Measurements from ENCODE around the gene HNMT.

The HNMT gene

DNA sequence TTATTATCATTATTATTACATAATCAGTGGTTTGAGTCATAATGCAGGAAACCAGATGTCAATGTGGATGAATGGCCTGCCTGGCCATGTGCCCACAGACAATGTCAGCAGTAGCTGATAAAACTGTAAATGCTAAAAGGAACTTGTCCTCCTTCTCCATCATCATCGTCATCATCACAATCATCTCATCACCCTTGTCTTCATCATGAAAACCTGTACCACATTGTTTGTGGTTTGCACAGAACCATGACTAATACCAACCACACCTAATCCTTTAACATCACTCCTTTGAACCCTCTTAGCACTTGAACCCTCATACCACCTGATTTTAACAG lies 96.0 kb downstream of the HNMT start:
- DNase-seq = peak in 1 of 2 experiments; percentile 24

DNA sequence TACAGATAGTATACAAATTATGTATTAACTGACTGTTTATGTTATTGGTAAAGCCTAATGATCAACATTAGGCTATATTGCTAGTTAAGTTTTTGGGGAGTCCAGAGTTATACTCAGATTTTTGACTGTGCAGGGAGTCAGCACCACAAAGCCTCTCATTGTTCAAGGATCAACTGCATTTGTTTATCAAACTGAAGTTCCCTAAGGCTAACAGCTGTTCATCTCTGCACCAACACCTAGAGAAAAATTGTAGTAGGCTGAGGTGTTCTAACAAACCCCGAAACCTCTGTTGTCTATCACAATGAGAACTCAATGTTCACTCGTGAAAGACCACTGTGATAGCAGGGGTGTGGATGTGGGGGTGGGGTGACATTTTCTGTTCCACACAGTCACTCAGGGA lies 97.7 kb downstream of the HNMT start:
- no peak for DNase-seq

DNA sequence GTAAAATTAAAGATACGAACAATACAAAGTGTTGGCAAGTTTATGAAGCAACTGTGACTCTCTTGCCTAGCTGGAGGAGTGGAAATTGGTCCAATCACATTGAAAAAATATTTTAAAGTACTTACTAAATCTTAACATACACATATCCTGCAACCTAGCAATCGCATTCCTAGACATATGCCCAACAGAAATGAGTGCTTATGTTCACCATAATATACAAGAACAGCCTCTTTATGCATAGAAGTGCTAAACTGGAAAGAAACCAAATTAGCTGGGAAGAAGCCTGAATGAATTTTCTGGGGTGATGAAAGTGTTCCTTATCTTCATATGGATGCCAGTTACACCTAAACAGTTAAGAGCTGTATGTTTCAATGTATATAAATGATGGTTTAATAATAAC lies 98.9 kb downstream of the HNMT start:
- DNase-seq = no peak
